ENCODE data around the gene SNX2.
"Not testable (repeated sequence)": the region's sequence is repeated elsewhere in the genome, so short reads cannot be mapped to it uniquely, and the experiment has no call there.

Gene SNX2

DNA sequence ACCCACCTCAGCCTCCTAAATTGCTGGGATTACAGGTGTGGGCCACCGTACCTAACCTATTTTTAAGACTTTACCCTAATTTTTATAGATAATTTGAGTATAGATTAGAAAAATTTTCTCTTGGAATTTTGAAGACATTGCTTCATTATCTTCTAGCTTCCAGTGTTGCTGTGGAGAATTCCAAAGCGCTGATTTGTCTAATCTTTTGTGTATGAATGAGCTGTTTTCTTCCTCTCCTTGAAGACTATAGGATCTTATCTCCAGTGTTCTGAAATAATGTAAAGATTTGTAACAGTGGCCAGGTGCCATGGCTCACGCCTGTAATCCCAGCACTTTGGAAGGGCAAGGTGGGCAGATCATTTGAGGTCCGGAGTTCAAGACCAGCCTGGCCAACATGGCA, 64.9 kb downstream of the SNX2 start:
- in situ Hi-C loops (cut with MboI; ENCODE audit: low sequenced_read_pairs): no loop called here

- in situ Hi-C loops (cut with MboI; ENCODE audit: low sequenced_read_pairs): no loop called here
Observed at GRCh38 chr5:122842016-122842580, 67.2 kb downstream of the SNX2 start.

GRCh38 chr5:122844136-122844909, 69.4 kb downstream of the SNX2 start:
- in situ Hi-C loops (cut with MboI; ENCODE audit: low sequenced_read_pairs): no loop called here

- in situ Hi-C loops (cut with MboI; ENCODE audit: low sequenced_read_pairs): no loop called here
Observed at GRCh38 chr5:122844910-122845228, 70.0 kb downstream of the SNX2 start.

GRCh38 chr5:122845229-122846050, 70.6 kb downstream of the SNX2 start, which contains the start of gene SNX24:
TSS of gene SNX24 (plus strand) at chr5:122845613. CDS start at chr5:122845634, 21 bp downstream.
- in situ Hi-C loops (cut with MboI; ENCODE audit: low sequenced_read_pairs): no loop called here

DNA sequence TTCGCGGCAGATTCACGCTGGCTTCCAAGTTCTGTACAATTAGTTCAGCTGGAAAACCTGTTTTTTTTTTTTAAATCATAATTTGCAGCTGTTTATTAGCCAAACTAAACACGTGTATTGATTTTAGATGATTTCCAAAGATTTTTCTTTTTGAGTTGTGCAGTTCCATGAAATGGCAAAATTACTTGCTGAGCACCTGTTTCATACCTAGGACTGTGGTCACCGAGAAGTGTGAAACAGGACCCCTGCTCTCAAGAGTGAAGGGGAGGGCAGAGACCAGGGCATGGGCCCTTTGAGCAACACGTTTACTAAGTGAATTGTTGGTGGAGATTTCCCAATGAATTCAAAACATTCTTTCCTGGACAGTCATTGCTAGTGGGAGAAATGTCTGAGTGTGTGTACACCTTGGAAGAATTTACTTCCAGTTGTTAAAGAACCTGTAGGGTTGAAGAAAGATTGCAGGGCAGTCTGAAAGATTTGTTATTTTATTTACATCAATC, 71.2 kb downstream of the SNX2 start:
- in situ Hi-C loops (cut with MboI; ENCODE audit: low sequenced_read_pairs): no loop called here

DNA sequence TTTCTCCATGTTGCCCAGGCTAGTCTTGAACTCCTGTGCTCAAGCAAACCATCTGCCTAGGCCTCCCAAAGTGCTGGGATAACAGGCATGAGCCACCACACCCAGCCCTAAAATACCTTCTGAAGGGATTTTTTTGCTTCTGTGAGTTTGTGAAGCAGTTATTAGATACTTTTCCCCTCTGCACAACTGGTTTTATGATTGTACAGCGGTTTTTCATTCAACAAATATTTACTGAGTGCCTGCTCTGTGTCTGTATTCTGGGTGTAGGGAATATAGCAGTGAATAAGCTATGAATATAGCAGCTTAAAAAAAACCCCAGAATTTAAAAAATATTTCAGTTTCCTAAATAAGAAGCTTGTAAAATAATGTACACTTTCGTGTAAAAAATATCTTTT, 72.8 kb downstream of the SNX2 start:
- in situ Hi-C loops (cut with MboI; ENCODE audit: low sequenced_read_pairs): no loop called here

GRCh38 chr5:122849771-122850170, 74.9 kb downstream of the SNX2 start:
- in situ Hi-C loops (cut with MboI; ENCODE audit: low sequenced_read_pairs): no loop called here

DNA sequence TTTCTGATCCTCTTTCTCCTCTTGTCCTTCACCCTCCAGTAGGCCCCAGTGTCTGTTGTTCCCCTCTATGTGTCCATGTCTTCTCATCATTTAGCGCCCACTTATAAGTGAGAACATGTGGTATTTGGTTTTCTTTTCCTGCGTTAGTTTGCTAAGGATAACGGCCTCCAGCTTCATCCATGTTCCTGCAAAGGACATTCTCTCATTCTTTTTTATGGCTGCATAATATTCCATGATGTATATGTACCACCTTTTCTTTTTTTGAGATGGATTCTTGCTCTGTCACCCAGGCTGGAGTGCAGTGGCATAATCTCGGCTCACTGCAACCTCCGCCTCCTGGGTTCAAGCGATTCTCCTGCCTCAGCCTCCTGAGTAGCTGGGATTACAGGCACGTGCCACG, 82.7 kb downstream of the SNX2 start:
- in situ Hi-C loops (cut with MboI; ENCODE audit: low sequenced_read_pairs): not testable (repeated sequence)

GRCh38 chr5:122858451-122858850, 83.6 kb downstream of the SNX2 start:
- in situ Hi-C loops (cut with MboI; ENCODE audit: low sequenced_read_pairs): no loop called here

- in situ Hi-C loops (cut with MboI; ENCODE audit: low sequenced_read_pairs): no loop called here
Observed at GRCh38 chr5:122863240-122863639, 88.4 kb downstream of the SNX2 start.

GRCh38 chr5:122863721-122864120, 88.8 kb downstream of the SNX2 start:
- in situ Hi-C loops (cut with MboI; ENCODE audit: low sequenced_read_pairs): no loop called here

- in situ Hi-C loops (cut with MboI; ENCODE audit: low sequenced_read_pairs): no loop called here
Observed at GRCh38 chr5:122864400-122864799, 89.5 kb downstream of the SNX2 start.

GRCh38 chr5:122864842-122865241, 90.0 kb downstream of the SNX2 start:
- in situ Hi-C loops (cut with MboI; ENCODE audit: low sequenced_read_pairs): no loop called here

- in situ Hi-C loops (cut with MboI; ENCODE audit: low sequenced_read_pairs): no loop called here
Observed at GRCh38 chr5:122870219-122870856, 95.5 kb downstream of the SNX2 start.

DNA sequence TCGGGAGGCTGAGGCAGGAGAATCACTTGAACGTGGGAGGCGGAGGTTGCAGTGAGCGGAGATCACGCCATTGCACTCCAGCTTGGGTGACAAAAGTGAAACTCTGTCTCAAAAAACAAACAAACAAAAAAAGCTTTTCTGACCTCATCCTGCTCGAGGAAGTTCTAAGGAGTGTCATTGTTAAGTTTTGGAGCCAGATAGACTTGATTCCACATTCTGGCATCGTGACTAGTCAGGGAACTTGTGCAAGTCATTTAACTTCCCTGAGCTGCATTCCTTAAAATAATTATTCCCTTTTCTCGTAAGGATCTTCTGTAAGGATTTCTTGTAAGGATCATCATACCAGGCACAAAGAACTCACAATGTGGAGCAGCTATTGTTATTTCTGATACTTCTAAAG, 96.8 kb downstream of the SNX2 start:
- in situ Hi-C loops (cut with MboI; ENCODE audit: low sequenced_read_pairs): no loop called here

- in situ Hi-C loops (cut with MboI; ENCODE audit: low sequenced_read_pairs): no loop called here
Observed at GRCh38 chr5:122874179-122874875, 99.4 kb downstream of the SNX2 start.

- in situ Hi-C loops (cut with MboI; ENCODE audit: low sequenced_read_pairs): no loop called here
Observed at GRCh38 chr5:122877518-122877917, 102.6 kb downstream of the SNX2 start.

DNA sequence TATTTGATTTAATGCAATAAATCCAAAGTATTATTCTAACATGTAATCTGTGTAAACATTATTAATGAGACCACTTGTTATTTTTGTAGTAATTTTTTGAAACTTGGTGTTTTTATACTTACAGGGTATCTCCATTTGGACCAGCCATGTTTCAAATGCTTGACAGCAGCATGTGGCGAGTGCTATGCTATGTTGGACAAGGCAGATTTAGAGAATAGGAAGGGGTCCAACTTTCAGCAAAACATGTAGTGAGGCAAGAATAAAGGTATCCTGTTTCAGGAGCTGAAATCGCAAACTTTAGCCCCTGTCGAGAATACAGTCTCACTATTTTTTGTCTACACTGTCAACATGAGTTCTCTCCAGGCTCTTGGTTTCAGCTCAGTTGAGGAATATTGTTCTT, 104.2 kb downstream of the SNX2 start:
- in situ Hi-C loops (cut with MboI; ENCODE audit: low sequenced_read_pairs): no loop called here
